HG02870 (cell line): ENCODE results near the gene NPIPB4.
A peak's percentile ranks its signal among the peaks of the same experiment; 100 is the strongest.
"Not testable (repeated sequence)": the region's sequence is repeated elsewhere in the genome, so short reads cannot be mapped to it uniquely, and the experiment has no call there.

Experiments
- ATAC-seq: cut with Tn5 transposase; IDR thresholded peaks from one replicate; pipeline ENCODE4 v1.9.1; 2021; ENCODE audit warnings: mild to moderate bottlenecking, moderate library complexity; ENCODE audit not compliant: unreplicated experiment

NPIPB4 gene

GRCh38 chr16:21857656-21858055 is at the start of gene NPIPB4:
TSS of gene NPIPB4 (minus strand) at chr16:21857756. CDS start at chr16:21857378, 378 bp downstream.
- ATAC-seq, result not testable (repeated sequence)

GRCh38 chr16:21898998-21899397 is 41.4 kb upstream of the NPIPB4 start:
- ATAC-seq, result not testable (repeated sequence)

GRCh38 chr16:21881988-21882387 is 24.4 kb upstream of the NPIPB4 start:
- not testable (repeated sequence) for ATAC-seq

- ATAC-seq, result not testable (repeated sequence)
These were observed 20.4 kb downstream of the NPIPB4 start for GRCh38 chr16:21837186-21837585.

- not testable (repeated sequence) for ATAC-seq
These were observed 21.2 kb downstream of the NPIPB4 start for GRCh38 chr16:21836334-21836733.

GRCh38 chr16:21835747-21836146 is 21.8 kb downstream of the NPIPB4 start:
- ATAC-seq, result not testable (repeated sequence)

- not testable (repeated sequence) for ATAC-seq
These were observed 23.3 kb downstream of the NPIPB4 start for GRCh38 chr16:21834211-21834610.

GRCh38 chr16:21829929-21830328 is 27.6 kb downstream of the NPIPB4 start:
- ATAC-seq, result not testable (repeated sequence)

GRCh38 chr16:21826067-21826706 is 31.4 kb downstream of the NPIPB4 start:
- not testable (repeated sequence) for ATAC-seq

- not testable (repeated sequence) for ATAC-seq
These were observed 32.0 kb downstream of the NPIPB4 start for GRCh38 chr16:21825526-21825925.

GRCh38 chr16:21823258-21823657 is 34.3 kb downstream of the NPIPB4 start:
- ATAC-seq, result not testable (repeated sequence)

- ATAC-seq, result not testable (repeated sequence)
These were observed 36.6 kb downstream of the NPIPB4 start for GRCh38 chr16:21820908-21821465.

- peak; percentile 89 for ATAC-seq
These were observed 37.3 kb downstream of the NPIPB4 start for GRCh38 chr16:21820028-21820907.

- ATAC-seq, result not testable (repeated sequence)
These were observed 37.9 kb downstream of the NPIPB4 start for GRCh38 chr16:21819617-21820016.

GRCh38 chr16:21817012-21817411 is 40.5 kb downstream of the NPIPB4 start:
- ATAC-seq, result not testable (repeated sequence)

- not testable (repeated sequence) for ATAC-seq
These were observed 41.9 kb downstream of the NPIPB4 start for GRCh38 chr16:21815694-21816093.

- ATAC-seq, result not testable (repeated sequence)
These were observed 55.2 kb downstream of the NPIPB4 start for GRCh38 chr16:21802375-21802663.

GRCh38 chr16:21801538-21802374 is 55.8 kb downstream of the NPIPB4 start:
- ATAC-seq, result not testable (repeated sequence)

GRCh38 chr16:21798601-21799000 is 59.0 kb downstream of the NPIPB4 start:
- not testable (repeated sequence) for ATAC-seq

GRCh38 chr16:21793310-21793709 is 64.2 kb downstream of the NPIPB4 start:
- ATAC-seq, result not testable (repeated sequence)

GRCh38 chr16:21790506-21790905 is 67.0 kb downstream of the NPIPB4 start:
- not testable (repeated sequence) for ATAC-seq
